Prostate gland (tissue), 2 donors: ENCODE measurements around the gene CCDC188.

ENCODE experiments used
- CTCF ChIP-seq, 4 experiments: fragments of 200-600 bp in 2 of 4; fragments of 450-650 bp in 2 of 4; sonication (generic) in 2 of 4; IDR thresholded peaks; 1 replicate in 3 of 4; 2 replicates in 1 of 4; pipeline ENCODE4 v1.5.1; 2016 to 2019; ENCODE audit warnings: antibody characterized with exemption in 4 of 4, mild to moderate bottlenecking in 2 of 4, moderate library complexity in 2 of 4
- POLR2A ChIP-seq: fragments of 450-650 bp; IDR thresholded peaks from one replicate; pipeline ENCODE4 v1.6.1; 2016; ENCODE audit warnings: antibody characterized with exemption, mild to moderate bottlenecking
- POLR2AphosphoS5 ChIP-seq: sonication (generic); formaldehyde crosslinking; IDR thresholded peaks from one replicate; pipeline ENCODE4 v1.6.1; 2017; ENCODE audit warnings: antibody characterized with exemption

- TF ChIP-seq CTCF (IDR thresholded peaks at IDR 0.05): no peak
- TF ChIP-seq POLR2A: no peak
- no peak for TF ChIP-seq POLR2AphosphoS5
These were observed 33.8 kb upstream of the CCDC188 start for GRCh38 chr22:20184501-20185165.
